GM18519 (cell line): ENCODE data around the gene FCN2.

Experiments
- ATAC-seq: cut with Tn5 transposase; IDR thresholded peaks from one replicate; pipeline ENCODE4 v1.9.1; 2021; ENCODE audit warnings: mild to moderate bottlenecking, moderate library complexity; ENCODE audit not compliant: unreplicated experiment, low FRiP score

The FCN2 gene

DNA sequence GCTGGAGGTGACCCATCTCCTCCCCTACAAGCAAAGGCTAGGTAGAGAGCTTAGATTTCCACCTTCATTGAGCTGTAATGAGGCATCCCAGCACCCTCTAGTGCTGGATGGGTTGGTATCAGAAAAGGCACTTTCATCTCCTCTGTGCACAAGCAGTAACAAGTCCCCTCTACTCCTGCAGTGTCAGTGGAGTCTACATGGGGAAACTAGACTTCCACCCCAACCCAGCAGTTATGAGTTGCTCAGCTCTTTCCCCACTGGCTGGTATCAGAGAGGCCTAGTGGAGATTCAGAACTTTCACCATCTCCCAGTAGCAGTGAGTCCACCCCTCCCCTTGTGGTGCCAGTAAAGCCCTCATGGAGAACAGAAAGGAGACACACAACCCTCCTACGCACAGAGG lies 19.2 kb downstream of the FCN2 start:
- no peak for ATAC-seq

DNA sequence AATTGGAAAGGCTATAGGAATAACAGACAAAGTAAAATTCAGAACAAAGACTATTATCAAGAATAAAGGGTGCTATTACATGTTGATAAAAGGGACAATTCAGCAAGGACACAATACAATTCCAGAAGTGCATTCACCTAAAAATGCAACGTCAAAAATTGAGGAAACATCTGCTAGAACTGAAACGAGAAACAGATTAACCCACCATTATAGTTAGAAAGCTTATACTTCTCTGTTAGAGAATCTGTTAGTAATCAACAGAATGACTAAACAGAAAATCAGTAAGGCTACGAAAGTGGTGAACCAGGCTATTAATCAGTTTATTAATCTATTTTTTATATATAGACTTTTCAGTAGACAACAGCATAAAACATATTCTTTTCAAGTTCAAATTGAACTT lies 22.3 kb downstream of the FCN2 start:
- ATAC-seq: no peak

DNA sequence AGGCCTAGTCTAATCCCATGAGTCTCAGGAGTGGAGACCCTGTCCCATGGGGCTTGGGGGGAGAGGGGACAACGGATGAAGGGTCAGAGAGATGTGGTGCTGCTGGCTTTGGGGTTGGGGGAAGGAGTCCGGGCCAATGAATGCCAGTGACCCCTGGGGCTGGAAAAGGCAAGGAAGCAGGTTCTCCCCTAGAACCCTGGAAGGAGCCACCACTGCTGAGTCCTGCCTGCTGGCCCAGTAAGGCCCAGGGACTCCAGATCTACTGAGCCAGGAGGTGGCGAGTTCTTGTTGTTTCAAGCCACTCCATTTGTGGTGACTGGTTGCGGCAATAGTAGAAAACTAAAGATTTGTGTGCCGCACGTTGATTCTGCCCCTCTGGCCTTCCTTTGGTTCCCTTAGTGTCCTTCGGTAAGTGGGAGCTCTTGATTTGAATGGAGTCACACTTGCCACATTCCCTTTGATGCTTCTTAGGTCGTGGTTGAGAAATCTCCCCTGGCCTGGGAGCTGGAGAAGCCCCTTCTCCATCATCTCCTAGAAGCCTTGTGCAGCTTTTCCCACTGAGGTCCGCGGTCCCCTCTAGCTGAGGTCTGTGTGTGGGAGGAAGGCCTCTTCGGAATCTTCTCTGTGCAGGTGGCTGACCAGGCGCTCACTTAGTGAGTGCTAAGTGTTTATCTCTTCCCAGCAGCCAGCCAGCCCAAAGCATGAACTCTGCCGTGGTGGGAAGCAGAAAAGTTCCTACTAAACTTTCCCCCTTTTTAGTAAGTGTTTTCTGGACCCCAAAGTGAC lies 28.1 kb downstream of the FCN2 start:
- no peak for ATAC-seq

DNA sequence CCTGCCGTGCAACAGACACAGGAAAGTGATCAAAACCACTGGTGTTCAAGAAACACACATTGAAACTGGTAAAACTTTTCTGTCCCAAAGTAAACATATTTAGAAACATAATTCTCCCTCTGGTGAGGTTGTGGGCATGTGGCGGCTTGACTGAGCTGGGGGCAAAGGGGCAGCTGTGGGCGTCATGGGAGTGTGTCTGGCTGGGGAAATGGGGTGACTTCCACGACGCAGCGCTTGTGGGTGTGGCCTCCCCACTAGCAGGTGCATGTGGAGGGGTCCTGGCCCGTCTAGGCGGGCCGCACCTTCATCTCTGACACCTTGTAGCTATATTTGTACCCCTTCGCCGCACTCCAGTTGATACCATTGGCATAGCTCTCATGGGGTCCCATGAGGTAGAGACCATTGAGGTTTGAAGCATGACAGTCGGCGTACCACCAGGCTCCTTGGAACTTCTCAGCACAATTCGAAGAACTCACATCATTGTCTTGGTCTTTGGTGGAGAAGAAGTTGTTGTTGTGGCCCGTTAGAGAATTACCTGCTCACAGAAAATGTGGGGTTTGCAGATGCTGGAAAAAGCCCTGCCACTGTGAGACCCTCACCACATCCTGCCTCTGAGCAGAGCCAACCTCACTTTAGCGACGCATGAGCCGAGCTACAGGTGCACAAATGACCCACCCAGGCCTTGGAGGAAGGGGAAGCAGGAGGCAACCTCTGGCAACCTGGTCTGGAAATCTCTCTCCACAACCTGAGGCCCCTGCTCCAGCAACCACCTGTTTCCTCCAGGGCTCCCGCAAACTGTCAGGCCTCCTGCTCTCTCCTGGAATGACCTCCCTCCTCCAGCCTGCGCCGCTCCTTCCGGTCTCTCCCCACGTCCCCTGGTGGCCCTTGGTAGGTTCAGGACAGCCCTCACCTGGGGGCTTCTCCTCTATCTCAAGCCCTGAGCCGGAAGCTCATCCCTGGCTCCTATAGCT lies 29.2 kb downstream of the FCN2 start:
- no peak for ATAC-seq

DNA sequence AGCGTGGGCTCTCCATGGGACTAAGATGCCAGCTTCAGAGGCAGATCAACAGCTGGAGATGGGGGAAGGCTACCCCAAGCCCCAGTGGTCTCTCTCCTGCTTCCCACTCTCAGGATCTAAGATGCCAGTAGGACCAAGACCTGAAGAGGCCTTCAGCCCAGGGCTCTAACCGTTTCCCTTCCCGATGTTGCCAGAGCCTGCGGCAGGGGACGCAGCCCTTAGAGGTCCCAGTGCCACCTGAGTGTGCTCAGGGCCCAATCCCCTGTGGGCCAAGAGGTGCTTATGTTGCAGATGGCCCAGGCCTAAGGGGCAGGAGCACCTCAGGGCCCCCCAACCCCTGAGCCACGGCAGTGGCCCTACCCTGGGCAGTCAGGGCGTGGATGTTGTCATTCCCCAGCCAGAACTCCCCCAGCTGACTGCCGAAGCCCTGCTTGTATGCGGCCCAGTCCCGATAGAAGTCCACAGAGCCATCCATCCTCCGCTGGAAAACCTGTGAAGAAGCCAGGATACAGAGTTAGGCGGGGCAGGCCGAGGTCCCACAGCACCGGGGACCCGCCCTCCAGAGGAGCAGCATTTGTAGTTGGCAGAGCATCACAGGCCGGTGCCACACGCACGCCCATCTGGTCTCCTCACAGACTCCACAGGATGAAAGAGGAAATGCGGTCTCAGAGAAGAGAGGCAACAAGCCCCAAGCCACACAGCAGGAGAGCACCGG lies 31.7 kb downstream of the FCN2 start:
- ATAC-seq: no peak

DNA sequence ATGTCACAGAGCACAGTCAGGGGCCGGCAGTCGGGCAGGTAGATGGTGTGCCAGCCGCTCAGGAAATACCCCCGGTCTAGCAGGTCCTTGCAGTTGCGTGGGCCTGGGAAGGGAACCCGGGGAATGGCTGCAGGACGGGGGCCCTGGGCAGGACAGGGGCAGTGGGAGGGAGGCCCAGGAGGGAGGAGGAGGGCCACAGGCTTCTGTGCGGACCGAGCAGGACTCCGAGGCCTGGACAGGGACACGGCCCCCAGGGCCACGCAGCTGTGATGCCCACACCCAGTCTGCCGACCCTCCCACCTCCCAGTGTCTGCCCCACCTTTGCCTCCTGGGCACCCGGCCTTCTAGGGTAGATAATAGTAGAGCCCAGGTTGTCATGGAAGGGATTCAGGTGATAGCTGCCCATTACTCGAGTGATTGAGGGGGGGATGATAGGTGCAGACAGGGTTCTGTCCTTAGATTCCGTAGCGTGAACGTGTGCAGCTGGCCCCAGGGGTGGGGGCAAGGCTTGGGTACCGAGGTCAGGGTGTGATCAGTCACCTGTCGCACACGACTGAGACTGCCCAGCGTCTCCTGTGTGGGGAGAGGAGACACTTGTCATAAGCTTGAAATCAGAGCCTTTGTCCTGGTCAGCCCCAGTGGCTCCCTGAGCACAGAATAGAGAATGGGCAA lies 32.6 kb downstream of the FCN2 start:
- ATAC-seq: no peak

DNA sequence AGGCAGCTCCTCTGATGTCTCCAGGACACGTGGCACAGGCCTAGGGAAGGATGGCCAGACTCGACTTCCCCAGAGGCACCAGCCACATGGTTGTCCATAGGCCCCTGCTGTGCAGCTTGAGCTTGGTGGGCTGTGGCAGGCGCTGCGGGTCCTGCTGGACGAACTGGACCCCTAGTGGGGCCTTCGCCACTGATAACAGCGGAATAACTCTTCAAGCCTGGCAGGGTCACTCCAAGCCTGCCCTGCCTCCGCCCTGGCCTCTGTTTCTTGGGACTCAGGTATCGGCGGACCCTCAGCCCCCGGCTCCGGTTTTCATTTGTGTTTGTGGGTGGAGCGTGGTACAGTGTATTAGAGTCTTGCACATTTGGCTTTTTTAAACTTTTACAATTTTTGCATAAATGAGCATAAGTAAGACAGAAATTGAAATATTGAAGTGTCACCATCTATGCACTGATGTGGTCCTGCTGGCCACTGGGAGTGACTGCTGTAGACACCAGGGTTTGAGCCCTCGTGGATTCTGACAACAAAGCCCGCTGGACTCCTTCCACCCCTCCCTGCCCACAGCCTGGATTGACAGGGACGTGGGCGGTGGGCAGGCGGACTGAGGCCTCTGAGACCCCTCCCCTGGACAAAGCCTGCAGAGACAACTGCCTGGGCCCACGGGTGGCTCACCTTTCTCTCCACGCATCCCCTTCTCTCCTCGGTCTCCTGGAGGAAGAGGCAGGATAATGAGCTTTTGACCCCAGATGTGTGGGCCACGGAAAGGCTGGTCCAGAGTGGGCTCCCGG lies 33.3 kb downstream of the FCN2 start:
- ATAC-seq: no peak

DNA sequence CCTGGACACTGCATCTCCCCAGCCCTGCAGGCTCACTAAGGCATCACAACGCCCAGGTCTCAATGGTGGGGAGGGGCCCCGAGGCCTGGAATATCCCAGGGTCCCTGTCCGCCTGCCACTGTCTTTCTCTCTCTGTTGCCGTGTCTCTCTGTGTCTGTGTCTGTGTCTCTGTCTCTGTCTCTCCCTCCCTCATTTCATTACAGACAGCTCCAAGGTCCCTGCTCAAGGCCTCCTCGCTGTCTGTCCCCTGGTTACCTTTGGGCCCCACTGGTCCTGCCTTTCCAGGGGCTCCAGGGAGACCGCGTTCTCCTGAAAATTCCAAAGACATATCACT lies 33.9 kb downstream of the FCN2 start:
- no peak for ATAC-seq

DNA sequence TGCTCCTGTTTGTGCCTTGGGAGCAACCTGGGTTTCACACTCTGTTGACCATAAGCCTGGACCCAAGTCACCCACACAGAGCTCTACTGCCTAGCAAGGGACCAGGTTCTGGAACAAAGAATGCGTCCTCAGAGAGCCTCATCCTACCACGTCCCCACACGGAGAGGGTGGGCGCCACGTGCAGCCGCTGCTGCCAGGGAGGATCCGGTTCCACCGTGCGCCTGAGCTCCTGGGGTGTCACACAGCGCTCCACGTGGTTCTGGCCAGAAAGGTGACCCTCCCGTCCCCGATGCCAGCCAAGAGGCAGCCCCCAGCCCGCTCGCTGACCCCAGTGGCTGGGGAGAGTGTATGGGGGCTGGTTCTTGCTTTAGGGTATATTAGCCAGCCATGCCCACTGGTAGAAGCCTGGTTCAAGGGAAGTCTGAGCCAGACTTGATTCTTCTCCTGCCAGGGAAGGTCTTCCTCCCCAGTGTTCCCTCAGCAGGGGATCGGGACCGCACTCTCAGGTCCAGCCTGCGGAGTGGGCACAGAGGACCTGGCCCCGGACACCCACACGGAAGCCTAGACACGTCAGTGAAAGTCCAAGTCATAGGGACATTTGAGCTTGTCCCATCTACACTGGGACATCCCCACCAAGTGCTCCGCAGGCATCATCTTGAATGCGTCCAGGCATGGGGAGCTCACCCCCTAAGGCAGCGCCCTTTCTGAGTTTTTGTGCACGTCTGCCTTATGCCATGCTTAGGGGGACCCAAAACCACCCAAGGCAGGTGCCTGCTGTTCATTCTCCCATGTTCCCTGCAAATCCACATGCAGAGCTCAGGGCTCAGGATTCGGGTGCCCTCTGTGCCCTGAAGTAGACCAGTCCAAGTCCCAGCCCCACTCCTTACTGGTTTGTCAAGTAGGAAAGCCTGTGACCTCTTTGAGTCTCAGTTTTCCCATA lies 34.7 kb downstream of the FCN2 start:
- no peak for ATAC-seq

DNA sequence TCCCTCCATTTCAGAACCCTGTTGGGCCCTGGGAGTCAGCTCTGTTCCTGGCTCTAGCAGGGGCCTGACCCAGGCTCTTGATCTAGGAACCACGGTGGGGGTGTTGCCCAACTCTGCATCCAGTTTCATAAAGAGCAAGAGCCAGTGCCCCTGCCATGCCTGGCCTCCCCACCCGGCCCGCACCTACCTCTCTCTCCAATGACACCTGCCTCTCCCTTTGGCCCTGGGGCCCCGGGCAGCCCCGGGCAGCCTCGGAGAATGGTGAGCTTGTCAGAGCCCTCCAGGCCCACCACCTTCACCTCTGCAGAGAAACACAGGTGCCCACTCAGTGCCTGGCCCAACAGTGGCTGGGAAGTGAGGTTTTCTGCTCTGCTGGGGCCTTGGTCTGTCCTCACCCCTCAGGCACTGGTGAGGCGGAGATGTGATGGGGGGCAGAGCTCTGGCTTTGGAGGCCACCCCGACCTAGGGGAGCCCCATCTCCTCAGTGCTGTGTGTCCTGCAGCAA lies 35.6 kb downstream of the FCN2 start:
- ATAC-seq: no peak

DNA sequence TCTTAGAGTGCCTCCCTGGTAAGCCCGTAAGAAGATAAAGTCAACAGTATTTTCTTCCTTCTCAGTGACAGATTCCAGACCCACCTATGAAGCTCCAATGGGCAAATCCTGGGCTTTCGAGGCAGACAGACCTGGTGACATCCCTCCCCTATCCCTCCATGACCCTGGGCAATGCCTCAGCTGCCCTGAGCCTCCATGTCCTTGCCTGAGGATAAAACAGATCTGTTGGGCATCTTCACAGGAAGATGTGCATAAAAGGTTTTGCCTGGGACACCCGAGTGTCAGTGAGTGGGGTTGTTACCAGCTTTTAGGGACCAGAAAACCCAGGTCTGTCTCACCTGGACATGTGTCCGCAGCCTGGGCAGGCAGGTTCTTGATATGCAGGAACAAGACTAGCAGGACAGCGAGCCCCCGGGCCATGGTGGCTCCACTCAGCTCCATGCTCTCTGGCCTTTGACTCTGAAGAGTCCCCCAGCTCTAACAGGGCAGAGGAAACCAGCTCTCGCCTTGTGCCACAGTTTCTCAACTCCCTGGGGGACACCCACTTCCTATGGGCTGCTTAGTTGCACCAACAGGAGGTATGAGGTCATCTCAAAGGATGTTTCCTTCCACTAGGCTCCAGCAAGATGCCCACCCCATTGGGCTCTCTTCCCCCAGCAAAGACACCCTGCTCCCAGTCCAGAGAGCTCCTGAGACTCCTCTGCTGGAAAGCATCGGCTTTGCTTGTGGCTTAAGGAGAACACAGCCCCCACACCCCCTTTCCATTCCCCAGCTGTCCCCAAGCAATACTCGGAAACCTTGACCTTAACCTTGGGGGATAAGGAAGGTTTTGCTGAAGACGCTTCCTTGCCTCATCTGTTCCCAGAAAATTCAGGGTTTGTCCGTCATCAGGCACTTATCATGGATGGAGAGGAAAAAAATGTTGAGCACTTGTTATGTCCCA lies 37.1 kb downstream of the FCN2 start, which contains the start of gene FCN1:
TSS of gene FCN1 (minus strand) at position 482 of the 943 bp plus-strand sequence. CDS start at position 441, 41 bp downstream.
- no peak for ATAC-seq

DNA sequence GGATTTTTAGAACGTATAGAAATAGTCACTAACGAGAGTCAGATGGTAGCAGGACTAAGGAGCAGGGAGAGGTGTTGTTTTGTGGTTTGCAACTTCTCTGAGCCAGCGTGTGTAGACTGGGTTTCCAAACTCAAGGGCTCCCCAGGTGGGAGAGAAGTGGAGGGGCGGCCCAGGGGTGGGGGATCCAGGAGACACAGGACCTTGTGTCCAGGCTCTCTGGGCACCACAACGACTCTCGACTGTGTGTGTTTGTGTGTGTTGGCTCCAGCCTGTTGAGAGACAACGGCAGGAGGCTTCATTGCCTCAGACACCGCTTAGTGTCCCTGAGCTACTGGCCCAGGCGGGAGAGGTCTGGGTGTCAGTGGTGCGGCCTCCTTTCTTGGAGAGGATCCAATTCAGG lies 38.0 kb downstream of the FCN2 start:
- no peak for ATAC-seq

DNA sequence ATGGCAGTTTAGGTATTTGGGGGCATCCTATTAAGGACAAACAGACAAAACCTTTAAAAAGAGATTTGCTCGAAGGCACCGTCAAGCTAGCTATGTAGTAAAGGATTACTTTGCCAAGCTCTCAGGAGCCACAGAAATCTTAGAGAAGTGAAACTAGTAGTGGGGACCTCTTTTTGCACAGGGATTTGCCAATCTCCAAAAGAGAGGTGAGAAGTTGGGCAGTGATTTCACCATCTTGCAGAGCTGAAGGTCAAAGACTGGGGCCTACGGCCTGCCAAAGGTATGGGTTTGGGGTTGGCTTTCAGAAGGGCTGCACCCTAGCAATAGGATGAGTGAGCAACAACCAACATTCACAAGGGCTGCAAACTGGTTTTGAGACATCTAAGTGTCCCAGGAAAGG lies 38.7 kb downstream of the FCN2 start:
- ATAC-seq: no peak

DNA sequence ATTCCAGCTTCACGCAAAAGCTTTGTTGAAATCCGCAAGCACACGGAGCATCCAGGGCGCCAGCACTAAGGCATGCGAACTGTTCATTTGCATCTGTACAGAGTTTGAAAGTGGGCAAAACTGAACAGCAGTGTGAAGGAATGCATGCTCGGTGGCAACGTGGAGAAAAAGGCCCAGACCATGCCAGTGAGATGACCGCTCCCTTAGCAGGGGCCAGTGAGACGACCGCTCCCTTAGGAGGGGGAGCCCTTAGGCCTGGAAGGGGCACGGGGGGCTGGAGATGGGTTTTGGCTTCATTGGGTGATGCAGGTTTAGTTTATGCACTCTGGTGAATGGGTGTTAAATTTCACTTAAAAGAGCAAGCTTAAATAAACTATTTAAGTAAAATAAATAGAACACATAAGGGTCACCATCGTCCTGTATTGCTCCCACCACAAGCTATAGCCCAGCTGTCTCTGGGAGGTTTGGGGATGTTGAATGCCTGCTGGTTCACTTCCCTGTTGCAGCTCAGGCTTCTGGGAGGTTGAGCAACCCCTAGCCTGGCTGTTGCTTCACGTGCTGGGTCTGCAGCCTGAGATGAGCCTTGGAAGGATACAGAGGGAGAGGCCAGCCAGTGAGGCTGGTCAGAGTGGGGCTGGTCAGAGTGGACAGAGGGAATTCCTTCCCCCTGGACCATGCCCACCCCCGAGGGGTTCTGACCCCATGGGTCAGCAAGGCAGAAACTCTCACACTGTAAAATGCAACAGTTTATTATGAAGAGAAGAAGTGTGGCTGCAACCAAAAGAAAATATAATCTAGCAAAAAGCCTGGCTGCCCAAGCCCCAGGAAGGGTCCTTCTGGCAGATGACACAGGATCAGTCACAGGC lies 41.7 kb downstream of the FCN2 start:
- ATAC-seq: no peak

DNA sequence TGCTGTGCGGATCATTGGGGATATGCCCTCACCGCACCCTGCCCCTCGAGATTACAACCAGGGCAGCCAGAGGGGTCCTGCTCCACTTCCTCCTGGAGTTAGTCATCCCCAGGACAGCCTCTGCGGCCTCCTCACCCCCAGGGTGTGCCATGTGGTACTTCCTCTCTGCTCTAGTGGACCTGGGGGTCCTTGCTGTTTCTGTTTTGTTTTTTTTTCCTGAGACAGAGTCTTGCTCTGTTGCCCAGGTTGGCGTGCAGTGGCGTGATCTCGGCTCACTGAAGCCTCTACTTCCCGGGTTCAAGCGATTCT lies 42.3 kb downstream of the FCN2 start:
- ATAC-seq: no peak

DNA sequence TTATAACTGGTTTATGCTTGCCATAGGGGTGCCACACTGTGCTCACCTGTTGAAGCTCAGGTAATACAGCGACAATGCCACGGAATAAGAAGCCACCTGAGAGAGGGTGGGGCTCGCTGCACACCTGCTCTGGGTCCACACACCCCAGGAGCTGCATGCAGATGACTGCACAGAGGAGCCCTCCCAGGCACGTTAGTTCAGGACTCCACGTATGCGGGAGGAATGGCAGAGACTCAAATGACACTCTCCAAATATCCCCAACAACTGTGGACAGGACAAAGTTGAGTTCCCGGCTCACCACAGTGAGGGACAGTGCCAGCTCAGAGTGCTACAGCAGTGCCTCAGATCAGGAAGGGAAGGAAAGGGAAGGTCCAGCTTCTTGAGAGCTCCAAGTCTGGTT lies 42.9 kb downstream of the FCN2 start:
- ATAC-seq: no peak
